Heart left ventricle (tissue), 16 donors: ENCODE measurements around the gene TET1. TPM values are rescaled to one million over a fixed set of nuclear protein-coding genes. Genes with fewer than 3 reads are reported as not detected.

Experiments
- ATAC-seq, 4 donors: fragments of 200-7000 bp; cut with Tn5 transposase; one replicate each; pipeline ENCODE4 v1.9.1; 2020 to 2022; ENCODE audit warnings: moderate library complexity in 4 of 4, mild to moderate bottlenecking in 3 of 4, moderate number of reproducible peaks in 1 of 4
- DNase-seq, 5 donors: peaks; one replicate each; pipeline ENCODE4 v3.0.0-alpha.2; 2020
- H3K27ac ChIP-seq, 12 donors: fragments of 200-600 bp; sonication (generic) in 4 of 12; one replicate each; pipeline versions ENCODE4 v1.5.0 to v1.8.0; 2016 to 2022; ENCODE audit warnings: mild to moderate bottlenecking in 2 of 12
- H3K27me3 ChIP-seq, 9 donors: fragments of 200-600 bp; sonication (generic) in 2 of 9; one replicate each; pipeline versions ENCODE4 v1.5.1 to v1.8.0; 2016 to 2022; ENCODE audit warnings: mild to moderate bottlenecking in 3 of 9
- H3K36me3 ChIP-seq, 9 donors: fragments of 200-600 bp; sonication (generic) in 2 of 9; one replicate each; pipeline versions ENCODE4 v1.5.0 to v1.8.0; 2018 to 2022; ENCODE audit warnings: mild to moderate bottlenecking in 2 of 9
- H3K4me1 ChIP-seq, 12 donors: fragments of 200-600 bp; sonication (generic) in 4 of 12; one replicate each; pipeline versions ENCODE4 v1.5.0 to v1.8.0; 2016 to 2022; ENCODE audit warnings: mild to moderate bottlenecking in 3 of 12
- H3K4me3 ChIP-seq, 12 donors: fragments of 200-600 bp; sonication (generic) in 4 of 12; one replicate each; pipeline versions ENCODE4 v1.5.0 to v1.8.0; 2017 to 2022; ENCODE audit warnings: mild to moderate bottlenecking in 9 of 12, moderate library complexity in 4 of 12
- H3K9me3 ChIP-seq, 12 donors: fragments of 200-600 bp; sonication (generic) in 4 of 12; one replicate each; pipeline versions ENCODE4 v1.5.0 to v1.8.0; 2016 to 2022; ENCODE audit warnings: mild to moderate bottlenecking in 1 of 12
- POLR2A ChIP-seq, 2 donors: fragments of 450-650 bp; IDR thresholded peaks; one replicate each; pipeline ENCODE4 v1.6.1; 2017; ENCODE audit warnings: antibody characterized with exemption in 2 of 2, mild to moderate bottlenecking in 2 of 2, moderate library complexity in 2 of 2
- WGBS, 4 donors: extraction: QIAGEN DNeasy Blood & Tissue Kit in 2 of 4; methylation state at CpG; one replicate each; pipeline versions ENCODE4 v1.1.5 to v1.1.7; 2013 to 2018; 5-methylcytosine and 5-hydroxymethylcytosine counted together
- intact Hi-C, 10 donors: fragments of 100-400 bp; cut with DNase I; formaldehyde crosslinking; loops; one replicate each; pipeline versions ENCODE4 v1.11.1 to v1.14.2; 2022
- polyA plus RNA-seq, 2 donors: library from polyadenylated mRNA; stranded (reverse); fragments of 200-250 nt; gene quantifications; one replicate each; pipeline ENCODE4 v1.2.3, GENCODE V29; 2013
- total RNA-seq, 9 donors: library from RNA; depleted of rRNA in 2 of 9; stranded (reverse); fragments of >200 nt in 2 of 9; fragmentation: NEBNext Ultra II Directional in 3 of 9; extraction: Animal tissue kit (Norgen Biotek cat#: 25700) in 3 of 9; gene quantifications; one replicate each; pipeline versions ENCODE4 v1.1.0 to v1.2.4, GENCODE V29; 2016 to 2023
- TF ChIP-seq, protein P1 (sequence below), 12 donors: fragments of 200-600 bp; sonication (generic) in 4 of 12; IDR thresholded peaks; one replicate each; pipeline versions ENCODE4 v1.5.0 to v1.8.0; 2018 to 2022; ENCODE audit warnings: antibody characterized with exemption in 12 of 12, mild to moderate bottlenecking in 5 of 12
- donor health status: ischemic (EF 13 %, LVEDD 7.1; RV severe dilation, severe dysfunction).
- donor health status: healthy with polysubstance abuse.
- donor health status: DM: no; HTN: yes; CAD: no.
- donor health status: DM: no; HTN: no; CAD: no.
- donor health status: ischemic (EF 25% LVEDD 6.9; RV normal size, moderate dysfunction).
- donor health status: ischemic (EF 25% LVEDD 5.7; RV mildly dilated, moderate dysfunction).
- donor health status: healthy.
- donor health status: DM: yes; HTN: yes; CAD: no.
- donor health status: ischemic (EF 35%, LVEDD 5.7; RV mildly dilated, moderate dysfunction).
- donor health status: nonischemic (EF 11% LVEDD 7.7; RV severe dilation, severe dysfunction).
- donor health status: DM: yes; HTN: yes; CAD: no.
- donor health status: PGD.
- donor health status: ischemic (EF 29% LVEDD 5.4; RV normal size, mild dysfunction).
- donor health status: nonischemic (EF 23%, LVEDD 6.1; RV moderate dilation, normal function).

The TET1 gene
- total and polyA plus RNA-seq, 11 donors: 0.27 to 4.1 (median 2.0) TPM

DNA sequence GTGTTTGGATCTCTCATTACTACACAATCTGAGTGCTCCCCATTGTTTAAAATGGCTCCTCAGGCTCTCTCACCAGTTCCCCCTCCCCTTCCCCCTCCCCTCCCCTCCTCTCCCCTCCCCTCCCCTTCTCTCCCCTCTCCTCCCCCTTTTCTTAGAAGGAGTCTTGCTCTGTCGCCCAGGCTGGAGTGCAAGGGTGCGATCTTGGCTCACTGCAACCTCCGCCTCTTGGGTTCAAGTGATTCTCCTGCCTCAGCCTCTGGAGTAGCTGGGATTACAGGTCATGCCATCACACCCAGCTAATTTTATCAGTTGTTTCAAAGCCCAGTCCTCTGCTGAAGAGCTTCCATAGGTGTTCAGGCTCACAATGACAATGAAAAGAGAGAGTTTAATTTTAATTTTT, 157.3 kb downstream of the TET1 start:
- Histone ChIP-seq H3K4me1 (peaks cover 0 to 8% (median 5%) of the 10 kb centered on the region in 12 donors), H3K36me3 (peaks cover 0 to 2% (median 0%) of the 10 kb centered on the region in 9 donors), H3K4me3 (no peak overlapping the region), H3K9me3 (no peaks in the 10 kb centered on the region), H3K27me3 (no peaks in the 10 kb centered on the region), H3K27ac (no peak overlapping the region)
- DNase-seq (no peak), ATAC-seq (no peak)
- intact Hi-C loops: no loop called here
- WGBS, 4 donors: 70 to 91% (median 88%) methylated on average over 3 of the region's 3 CpGs
- TF ChIP-seq, protein P1, sequence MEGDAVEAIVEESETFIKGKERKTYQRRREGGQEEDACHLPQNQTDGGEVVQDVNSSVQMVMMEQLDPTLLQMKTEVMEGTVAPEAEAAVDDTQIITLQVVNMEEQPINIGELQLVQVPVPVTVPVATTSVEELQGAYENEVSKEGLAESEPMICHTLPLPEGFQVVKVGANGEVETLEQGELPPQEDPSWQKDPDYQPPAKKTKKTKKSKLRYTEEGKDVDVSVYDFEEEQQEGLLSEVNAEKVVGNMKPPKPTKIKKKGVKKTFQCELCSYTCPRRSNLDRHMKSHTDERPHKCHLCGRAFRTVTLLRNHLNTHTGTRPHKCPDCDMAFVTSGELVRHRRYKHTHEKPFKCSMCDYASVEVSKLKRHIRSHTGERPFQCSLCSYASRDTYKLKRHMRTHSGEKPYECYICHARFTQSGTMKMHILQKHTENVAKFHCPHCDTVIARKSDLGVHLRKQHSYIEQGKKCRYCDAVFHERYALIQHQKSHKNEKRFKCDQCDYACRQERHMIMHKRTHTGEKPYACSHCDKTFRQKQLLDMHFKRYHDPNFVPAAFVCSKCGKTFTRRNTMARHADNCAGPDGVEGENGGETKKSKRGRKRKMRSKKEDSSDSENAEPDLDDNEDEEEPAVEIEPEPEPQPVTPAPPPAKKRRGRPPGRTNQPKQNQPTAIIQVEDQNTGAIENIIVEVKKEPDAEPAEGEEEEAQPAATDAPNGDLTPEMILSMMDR (IDR thresholded peaks at IDR 0.05): no peak
- TF ChIP-seq POLR2A (IDR thresholded peaks at IDR 0.05): no peak

GRCh38 chr10:68720793-68721672, 160.9 kb downstream of the TET1 start, which contains the start of gene CCAR1:
Gene CCAR1 (plus strand): TSS chr10:68721239. CDS start chr10:68722505, 1,266 bp downstream.
- Histone ChIP-seq H3K36me3 (peaks cover 0 to 38% (median 28%) of the 10 kb centered on the region in 9 donors), H3K4me3 (peak within 1 kb of the TSS; percentile 66 to 100 (median 90)), H3K9me3 (no peaks in the 10 kb centered on the region), H3K27ac (peak within 1 kb of the TSS; percentile 74 to 97 (median 94)), H3K27me3 (no peaks in the 10 kb centered on the region), H3K4me1 (peaks cover 0 to 17% (median 9%) of the 10 kb centered on the region in 12 donors)
- ATAC-seq (peak; percentile 99 to 100 (median 100)), DNase-seq (peak; percentile 97 to 98 (median 98))
- WGBS, 4 donors: 0 to 1% (median 1%) methylated on average over 41 to 72 of the region's 72 CpGs
- intact Hi-C loops: loop anchor here in 7 of 10 donors (1.0 to 10.0 kb wide), 7 partner anchors 120 to 386 kb away; partner anchors contain the start of genes SLC25A16 (in 2 of the 7), HNRNPH3 (in 1 of the 7), PBLD (in 1 of the 7) and TET1 (in 1 of the 7)
- peak in 1 of 2 donors; percentile 61 for TF ChIP-seq POLR2A (IDR thresholded peaks at IDR 0.05)
- TF ChIP-seq, protein P1 (IDR thresholded peaks at IDR 0.05): no peak

GRCh38 chr10:68721673-68722335, 161.7 kb downstream of the TET1 start:
- H3K4me1 ChIP-seq: peaks cover 0 to 17% (median 9%) of the 10 kb centered on the region in 12 donors
- peak in 1 of 4 donors; percentile 36 for ATAC-seq
- H3K36me3 ChIP-seq: peaks cover 0 to 45% (median 36%) of the 10 kb centered on the region in 9 donors
- H3K27ac ChIP-seq: peak overlapping the region; percentile 74 to 97 (median 94)
- no peaks in the 10 kb centered on the region for H3K9me3 ChIP-seq
- peak in 1 of 5 donors; percentile 17 for DNase-seq
- H3K27me3 ChIP-seq: no peaks in the 10 kb centered on the region
- WGBS, 4 donors: 0 to 2% (median 1%) methylated on average over 9 to 27 of the region's 27 CpGs
- peak overlapping the region; percentile 66 to 100 (median 90) for H3K4me3 ChIP-seq
- TF ChIP-seq, protein P1 (IDR thresholded peaks at IDR 0.05): no peak
- intact Hi-C loops: loop anchor here in 7 of 10 donors (1.0 to 10.0 kb wide), 8 partner anchors 121 to 387 kb away; partner anchors contain the start of genes SLC25A16 (in 2 of the 7), HNRNPH3 (in 1 of the 7), PBLD (in 1 of the 7) and RUFY2 (in 1 of the 7)
